Superior temporal gyrus (tissue), 1 donor: ENCODE results near the gene ARHGEF16.

Experiments
- DNase-seq: peaks from one replicate; pipeline ENCODE4 v3.0.0-alpha.2; 2016; ENCODE audit errors: extremely low spot score

The ARHGEF16 gene

DNA sequence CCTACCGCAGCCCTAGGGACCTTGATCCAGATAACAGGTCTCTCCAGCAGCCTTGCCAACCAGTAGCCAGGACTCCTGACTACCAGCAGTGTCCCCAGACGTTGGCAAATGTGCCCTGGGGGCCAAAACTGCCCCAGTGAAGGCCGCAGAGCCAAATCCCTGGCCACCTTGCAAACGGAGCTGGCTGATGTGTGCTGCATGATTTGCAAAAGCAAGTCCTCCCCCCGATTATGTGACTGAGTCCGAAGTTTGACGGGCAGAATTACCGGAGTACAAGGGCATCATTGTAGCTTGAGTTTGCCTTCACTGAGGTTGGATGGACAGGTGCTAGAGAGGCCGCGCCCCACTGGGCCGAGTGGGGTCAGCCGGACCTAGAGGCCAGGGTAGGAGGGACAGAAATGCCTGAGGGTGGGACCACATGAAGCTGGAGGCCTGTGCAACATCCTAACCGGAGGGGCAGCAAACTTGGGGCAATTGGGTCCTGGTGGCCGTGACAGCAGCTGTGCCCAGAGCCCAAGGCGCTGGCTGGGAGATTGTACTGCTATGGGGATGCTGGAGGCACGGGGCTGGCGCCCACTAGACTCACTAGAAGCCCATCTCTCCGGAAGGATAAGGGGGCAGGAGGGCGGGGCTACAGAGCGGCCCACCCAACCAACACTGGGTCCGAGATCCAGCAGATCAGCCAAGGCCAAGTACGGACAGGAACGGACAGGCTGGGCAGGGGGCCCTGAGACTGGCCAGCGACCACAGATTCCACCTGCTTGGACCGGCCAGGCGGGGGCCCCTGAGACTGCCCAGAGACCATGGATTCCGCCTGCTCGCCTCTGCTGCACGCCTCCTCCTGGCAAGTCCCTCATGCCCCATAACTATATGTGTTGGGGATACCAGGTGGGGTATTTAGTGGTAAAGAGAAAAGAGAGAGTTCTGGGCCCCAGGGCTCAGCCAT is 2.8 kb downstream of the ARHGEF16 start:
- DNase-seq, result no peak

- peak; percentile 52 for DNase-seq
These were observed 3.7 kb downstream of the ARHGEF16 start for GRCh38 chr1:3457910-3458883.

- DNase-seq, result no peak
These were observed 4.8 kb downstream of the ARHGEF16 start for GRCh38 chr1:3459051-3459908.

DNA sequence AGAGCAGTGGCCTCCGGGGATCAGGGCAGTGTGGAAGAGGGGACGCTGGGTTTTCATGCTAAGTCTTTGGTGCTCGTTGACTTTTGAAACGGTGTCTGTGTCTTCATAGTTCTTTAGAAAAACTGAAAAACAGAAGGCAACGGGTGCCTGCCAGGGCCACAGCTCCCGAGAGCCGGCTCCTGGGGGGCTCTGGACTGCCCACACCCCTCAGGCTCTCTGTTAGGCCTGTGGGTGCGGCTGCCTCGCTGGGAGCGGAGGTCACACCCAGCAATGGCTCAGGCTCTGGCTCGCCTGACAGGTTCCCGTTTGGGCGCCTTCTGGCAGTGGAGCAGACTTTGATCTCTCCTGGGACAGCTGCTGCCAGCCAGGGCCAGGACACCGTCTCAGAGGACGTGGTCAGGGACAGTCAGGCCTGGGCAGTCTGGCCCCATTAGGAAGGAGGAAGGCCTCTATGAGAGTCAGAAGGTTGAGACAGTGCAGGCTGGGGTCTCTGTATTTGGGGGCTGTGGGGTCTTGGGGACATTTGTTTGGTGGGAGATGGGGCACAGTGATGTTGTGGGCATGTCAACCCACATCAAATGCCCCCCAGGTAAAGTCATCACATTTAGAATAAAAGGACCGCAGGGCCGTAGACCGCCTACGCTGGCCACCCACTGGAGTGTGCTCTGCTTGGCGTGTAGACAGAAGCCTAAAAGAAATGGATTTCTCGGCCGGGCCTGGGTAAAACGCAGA is 5.6 kb downstream of the ARHGEF16 start:
- DNase-seq, result no peak

- DNase-seq, result no peak
These were observed 6.2 kb downstream of the ARHGEF16 start for GRCh38 chr1:3460672-3461131.

DNA sequence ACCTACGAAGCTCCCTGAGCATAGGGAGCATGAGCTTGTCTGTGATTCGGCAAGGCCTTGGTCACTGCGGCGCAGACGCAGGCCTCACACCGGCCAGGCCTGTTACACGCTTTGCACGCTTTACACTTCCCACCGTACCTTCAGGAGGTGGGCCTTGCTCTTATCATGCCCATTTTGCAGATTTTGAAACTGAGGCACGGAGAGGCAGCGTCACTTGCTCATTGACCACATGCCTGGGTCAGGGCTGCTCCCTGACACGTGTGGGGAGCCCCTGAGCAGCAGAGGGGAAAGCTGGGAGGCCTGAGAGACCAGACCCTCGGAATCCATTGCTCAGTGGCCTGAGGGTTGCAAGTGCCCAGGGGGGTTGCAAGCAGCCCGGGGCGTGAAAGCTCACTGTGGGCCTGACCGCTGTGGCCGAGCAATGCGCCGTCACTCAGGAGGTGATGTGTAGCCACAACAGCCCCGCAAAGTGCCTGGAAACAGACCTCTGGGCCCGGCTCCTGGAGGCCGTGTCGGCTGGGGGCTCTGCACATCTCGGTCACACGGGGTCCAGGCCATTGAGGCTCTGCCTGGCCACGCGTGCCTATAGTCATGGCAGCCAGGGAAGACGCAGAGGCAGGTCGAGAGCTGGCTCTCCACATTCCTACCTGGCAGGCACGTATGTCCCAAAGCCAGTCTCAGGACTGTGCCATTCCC is 6.9 kb downstream of the ARHGEF16 start:
- no peak for DNase-seq

DNA sequence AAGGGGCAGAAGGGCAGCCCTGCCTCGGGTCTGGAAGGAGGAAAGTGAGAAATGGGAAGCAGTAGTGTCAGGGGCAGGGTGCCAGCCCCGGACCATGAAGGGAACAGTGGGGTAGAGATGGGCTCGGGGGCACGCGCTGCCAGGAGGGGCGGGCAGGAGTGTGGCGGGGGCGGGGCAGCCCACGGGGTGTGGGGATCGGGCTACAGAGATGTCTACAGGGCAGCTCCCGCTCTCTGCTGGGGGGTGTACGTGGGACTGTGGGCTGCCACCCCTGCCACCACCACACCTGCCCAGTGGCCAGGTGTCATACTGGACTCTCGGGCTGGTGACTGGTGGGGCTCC is 7.4 kb downstream of the ARHGEF16 start:
- DNase-seq, result no peak

DNA sequence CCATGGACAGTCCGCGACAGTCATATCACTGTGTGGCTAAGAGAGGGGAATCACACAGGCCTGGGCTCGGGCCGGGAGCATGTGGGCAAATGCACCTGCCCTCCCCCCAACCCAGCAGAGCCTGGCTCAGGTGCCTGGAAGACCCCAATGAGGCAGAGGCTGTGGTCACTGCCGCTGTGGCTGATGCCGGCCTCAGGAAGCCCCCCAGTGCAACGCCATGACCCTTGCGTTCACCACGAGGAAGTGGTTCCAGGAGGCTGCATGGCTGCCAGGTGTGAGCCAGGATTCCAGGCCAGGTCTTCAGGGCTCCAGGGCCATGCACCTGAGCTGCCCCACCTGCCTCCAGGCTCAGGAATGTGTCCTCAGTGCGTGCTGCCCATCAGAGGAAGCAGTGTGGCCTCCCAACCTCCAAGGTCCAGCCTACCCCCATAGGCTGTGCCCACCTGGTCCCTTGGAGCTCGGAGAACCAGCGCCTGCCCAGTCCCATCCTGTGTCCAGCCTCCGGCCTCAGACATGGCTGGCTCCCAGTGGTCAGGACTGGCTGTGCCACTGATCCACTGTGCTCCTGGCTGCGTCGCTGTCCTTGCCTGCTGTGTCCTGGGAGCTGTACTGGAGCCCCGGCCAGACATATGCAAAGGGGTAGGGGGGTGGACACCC is 8.0 kb downstream of the ARHGEF16 start:
- no peak for DNase-seq

DNA sequence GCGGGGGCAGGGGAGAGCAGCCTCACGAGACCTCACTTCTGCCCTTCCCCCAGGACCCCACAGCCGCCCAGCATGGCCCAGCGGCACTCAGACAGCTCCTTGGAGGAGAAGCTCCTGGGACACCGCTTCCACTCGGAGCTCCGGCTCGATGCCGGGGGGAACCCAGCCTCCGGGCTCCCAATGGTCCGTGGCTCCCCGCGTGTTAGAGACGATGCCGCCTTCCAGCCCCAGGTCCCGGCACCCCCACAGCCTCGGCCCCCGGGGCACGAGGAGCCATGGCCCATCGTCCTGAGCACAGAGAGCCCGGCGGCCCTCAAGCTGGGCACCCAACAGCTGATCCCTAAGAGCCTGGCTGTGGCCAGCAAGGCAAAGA is 8.5 kb downstream of the ARHGEF16 start:
- no peak for DNase-seq

DNA sequence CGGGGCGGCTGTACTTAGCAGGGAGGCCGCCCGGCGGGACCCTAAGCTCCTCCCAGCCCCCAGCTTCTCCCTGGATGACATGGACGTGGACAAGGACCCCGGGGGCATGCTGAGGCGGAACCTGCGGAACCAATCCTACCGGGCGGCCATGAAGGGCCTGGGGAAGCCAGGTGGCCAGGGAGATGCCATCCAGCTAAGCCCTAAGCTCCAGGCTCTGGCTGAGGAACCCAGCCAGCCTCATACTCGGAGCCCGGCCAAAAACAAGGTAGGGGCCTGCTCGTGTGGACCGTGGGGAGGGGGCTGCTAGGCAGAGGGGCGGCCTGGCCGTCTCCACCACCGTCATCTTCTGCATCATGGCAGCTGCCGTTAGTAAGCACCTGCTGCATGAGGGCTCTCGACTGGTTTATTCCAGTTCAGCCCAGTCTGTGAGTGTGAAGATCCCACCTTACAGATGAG is 9.0 kb downstream of the ARHGEF16 start:
- DNase-seq, result no peak

DNA sequence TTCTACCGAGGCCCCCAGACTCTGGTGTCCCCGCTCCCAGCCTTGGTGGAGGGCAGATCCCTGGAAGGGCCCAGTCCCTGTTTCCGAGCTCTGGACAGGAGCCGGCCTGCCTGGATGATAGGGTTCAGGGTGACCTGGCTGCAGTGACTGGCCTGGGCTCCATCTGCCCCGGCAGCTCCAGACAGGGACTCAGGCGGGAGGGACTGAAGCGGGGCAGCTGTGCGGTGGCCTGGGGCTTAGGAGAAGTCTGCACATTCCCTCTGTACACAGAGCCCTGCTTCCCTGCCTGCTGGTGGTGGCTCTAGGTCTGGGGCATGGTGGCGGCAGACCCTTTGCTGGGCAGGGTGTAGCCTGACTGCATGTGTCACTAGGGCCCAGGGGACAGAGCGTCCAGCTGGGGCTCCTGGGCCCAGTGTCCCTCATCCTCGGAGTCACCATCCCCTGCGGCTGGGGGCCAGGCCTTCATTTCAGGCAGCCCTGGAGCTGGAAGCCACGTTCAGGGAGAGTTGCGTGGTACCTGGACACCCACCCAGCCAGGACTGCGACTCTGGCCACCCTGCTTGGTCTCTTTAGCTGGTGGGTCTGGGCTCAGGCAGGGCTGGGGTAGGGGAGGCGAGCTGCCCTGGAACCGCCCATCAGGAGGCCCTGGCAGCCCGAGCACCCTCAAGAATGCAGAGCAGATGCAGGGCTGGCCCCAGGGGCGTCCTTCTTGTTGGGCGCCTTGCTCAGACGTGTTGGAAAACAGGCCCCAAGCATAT is 9.6 kb downstream of the ARHGEF16 start:
- DNase-seq, result no peak

- no peak for DNase-seq
These were observed 10.2 kb downstream of the ARHGEF16 start for GRCh38 chr1:3464649-3465025.

GRCh38 chr1:3465091-3465934 is 10.8 kb downstream of the ARHGEF16 start:
- DNase-seq, result no peak

DNA sequence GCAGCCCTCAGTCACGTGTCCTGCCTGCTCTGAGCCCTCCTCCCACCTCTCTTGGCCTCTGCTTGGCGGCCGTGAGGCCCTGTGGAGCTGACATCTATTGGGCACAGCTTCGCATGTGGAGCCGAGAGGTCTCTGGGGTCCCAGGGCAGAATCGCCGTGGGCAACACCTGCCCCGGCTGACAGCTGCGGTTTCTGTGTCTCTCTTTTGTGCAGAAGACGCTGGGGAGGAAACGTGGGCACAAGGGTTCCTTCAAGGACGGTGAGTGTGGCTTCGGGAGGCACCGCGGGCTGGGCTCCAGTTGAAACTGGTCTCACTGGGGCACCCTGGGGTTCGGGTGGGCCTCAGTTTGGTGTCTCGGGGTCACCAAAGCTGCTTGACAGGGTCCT is 11.5 kb downstream of the ARHGEF16 start:
- no peak for DNase-seq

GRCh38 chr1:3466366-3467075 is 12.1 kb downstream of the ARHGEF16 start:
- DNase-seq, result no peak

GRCh38 chr1:3467096-3468036 is 12.9 kb downstream of the ARHGEF16 start:
- DNase-seq, result no peak
